CD4-positive, alpha-beta T cell treated with Interleukin-10 for 1 hour (primary cell): Measurements from ENCODE around the gene MTMR10.

Experiments used
- DNase-seq: peaks from one replicate; pipeline ENCODE4 v3.0.0-alpha.2; 2020

The MTMR10 gene

DNA sequence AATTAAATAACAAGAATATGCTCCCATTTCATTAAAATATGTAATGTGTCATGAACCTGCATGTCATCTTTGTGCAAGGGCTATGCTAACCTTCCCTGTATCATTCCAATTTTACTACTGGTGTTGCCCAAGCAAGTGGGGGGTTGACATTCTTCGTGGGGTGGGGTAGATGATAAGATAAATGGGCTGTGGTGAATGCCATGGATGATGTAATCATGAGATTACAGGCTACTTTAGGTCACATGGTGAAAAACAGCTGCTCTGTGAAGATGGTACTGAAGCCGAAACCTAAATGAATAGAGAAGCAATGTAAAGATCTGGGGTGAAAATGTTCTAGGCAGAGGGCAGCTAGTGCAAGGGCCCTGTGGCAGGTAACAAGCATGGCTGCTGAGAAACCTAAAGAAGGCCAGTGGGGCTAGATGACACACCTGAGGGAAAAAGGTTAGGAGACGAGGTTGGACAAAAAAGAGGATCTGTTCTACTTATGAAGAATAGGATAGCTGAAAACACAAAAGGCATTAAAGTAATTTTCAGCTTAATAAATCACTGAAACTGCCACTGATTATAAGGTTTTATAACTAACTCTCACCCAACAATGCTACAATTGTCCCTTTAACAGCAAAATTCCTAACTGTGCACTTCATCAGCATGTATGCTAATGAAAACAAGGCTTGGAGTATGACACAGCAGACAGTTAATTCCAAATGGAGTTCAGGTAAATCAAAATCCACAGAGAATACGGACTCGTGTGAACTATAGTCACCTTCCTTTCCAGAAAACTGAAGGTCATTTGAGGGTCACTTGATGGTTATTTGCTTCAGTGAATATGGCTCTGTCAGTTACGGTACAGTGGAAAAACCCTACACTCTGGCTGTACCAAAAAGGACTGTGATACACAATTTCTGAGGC lies 35.0 kb downstream of the MTMR10 start:
- no peak for DNase-seq

DNA sequence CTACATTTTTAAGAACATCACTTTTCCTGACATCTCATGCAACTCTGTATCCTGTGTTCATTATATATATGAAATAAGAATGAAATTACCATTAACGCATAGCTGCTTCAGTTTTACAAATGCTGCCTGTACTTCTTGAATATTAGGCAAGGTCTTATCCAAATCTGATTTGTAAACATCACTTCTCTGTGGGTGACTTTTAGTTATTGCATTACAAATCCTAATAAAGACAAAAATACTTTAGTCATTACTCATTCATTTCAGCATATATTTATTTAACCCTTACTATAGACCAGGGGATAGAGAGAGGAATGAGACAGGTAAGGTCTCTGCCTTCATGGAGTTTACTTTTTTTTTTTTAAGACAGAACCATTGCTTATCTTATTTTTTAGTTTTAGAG lies 36.8 kb downstream of the MTMR10 start:
- DNase-seq = no peak

DNA sequence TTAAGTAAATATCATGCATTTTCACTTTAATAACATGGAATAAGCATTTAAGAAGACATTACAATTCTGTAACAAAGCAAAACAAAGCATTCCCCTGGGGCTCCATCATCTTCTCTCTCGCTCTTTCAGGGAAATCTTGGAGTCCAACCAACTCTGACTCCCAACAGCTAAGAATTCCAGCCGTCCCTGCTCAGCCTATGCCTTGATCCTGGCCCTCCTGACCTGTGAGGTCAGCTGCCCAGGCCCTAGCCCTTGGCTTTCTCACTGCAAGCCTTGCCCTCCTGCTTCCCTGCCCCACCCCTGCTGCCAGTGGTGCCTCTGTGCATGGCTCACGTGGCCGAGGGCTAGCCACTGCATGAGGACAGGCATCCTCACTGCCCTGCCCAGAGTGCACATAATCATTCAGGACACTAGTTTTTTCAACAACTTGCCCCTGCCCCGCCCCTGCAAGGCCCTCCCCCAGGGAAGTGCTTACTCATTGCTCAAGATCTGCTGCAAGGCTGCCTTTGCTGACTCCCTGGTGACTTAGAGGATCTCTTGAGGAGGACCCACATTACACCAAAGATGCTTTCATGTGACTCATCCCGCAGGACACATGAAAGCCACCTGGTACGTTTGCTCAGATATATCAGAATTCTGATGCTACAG lies 37.6 kb downstream of the MTMR10 start:
- DNase-seq = no peak

DNA sequence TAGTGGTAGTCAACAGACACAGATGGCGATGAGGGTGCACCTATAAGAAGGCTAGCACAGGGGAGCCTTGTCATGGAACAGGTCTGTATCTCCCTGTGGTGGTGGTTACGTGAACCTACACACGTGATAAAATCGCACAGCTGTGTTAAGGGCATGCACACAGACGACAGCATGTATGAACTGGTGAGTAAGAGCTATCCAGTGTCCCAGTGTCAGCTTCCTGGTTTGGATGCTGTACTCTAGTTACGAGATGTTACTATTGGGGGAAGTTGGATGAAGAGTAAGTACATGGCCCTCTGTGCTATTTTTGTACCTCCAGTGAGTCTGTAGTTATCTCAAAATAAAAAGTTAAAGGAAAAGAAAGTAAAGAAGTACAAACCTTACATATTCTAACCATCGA lies 38.2 kb downstream of the MTMR10 start:
- DNase-seq = no peak

DNA sequence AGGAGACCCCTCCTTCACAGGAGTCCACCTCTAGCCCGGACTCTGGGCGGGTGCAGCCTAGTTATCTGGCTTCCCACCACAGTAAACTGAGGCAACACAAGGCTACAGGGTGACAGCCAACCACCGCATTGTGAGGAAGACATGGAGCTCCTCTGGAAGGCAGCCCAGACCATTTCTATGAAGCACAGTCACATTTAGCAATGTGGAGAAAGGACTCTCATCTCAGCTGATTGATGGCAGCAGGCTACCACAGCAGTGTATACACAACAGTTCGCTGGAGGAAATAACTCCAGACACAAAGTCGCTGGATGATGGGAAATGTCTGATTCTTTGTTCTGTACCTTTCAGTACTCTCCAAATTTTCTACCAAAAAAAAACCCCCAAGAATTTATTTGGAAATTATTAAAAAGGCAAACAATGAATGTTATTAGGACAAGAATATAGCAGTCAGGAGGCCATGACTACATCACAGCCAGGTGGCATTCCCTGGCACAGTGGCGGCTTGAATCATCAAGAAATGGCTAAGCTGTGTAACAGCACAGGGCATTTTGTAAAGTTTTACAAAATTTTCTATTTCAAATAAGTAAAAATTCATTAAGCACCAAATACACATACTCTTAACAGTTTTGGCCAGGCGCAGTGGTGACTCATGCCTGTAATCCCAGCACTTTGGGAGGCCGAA lies 47.6 kb downstream of the MTMR10 start:
- DNase-seq = no peak

DNA sequence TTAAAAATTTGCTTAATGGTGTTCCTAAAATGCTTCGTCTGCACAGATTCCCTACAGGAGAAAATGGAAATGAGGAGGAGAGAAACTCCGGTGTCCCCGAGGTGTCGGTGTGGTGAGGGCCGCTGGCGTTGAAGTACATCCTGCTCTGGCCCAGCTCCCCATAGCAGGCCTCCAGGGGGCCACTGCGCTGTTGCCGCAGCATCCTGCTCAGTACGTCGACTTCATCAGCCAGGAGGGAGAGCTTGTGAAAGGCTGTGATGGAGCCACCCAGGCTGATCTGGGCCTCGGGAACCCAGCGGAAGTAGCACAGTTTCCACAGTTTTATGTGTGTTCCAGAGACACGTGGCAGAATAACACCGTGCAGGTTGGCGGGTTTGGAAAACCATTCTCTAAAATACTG lies 49.9 kb downstream of the MTMR10 start:
- DNase-seq = no peak

DNA sequence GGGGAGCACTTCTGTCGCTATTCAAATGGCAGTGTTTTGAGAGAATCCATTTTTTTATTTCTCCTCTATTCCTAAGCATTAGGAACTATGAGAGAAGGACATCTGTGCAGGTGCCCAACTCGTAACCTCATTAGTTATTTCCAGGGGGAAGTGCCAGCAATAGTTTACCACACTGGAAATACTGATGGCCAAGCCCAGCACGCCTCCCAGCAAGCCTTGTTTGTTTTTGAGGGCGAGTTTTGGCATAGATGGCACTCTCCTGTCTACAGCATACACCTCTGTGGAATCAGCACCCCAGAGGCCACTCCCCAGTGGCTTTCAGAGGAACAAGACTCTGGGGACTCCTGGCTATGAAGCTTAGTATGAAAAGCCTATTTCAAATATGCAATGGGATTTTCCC lies 51.1 kb downstream of the MTMR10 start:
- no peak for DNase-seq

DNA sequence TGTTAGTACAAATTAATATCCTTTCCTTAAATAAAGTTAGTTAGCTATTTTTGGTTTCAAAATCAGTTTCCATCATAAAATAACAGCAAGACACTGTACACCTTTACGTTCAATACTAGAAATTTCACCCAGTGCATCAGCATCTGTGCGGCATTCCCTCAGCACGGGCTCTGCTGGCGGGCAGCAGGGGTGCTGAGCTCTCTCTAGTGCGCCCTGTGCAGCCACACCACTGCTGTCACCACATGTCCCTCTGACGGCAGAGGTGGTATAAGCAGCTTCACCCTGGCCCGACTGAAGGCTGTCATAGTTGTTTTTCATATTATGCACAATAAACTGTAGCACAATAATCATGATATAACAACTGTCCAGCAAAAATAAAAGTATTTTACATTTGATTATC lies 52.3 kb downstream of the MTMR10 start:
- DNase-seq = no peak

DNA sequence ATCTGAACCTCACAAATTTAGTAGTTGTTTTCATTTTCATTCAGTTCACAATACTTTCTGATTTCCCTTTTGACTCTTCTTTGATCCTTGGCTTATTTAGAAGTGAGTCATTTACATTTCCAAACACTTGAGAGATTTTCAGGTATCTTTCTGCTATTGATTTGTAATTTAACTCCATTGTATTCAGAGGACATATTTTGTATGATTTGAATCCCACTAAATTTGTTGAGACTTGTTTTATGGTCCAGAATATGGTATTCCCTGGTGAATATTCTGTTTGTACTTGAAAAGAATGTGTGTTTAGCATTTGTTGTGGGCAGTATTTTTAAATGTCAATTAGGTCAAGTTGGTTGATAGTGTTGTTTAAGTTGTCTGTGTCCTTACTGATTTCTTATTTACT lies 58.1 kb downstream of the MTMR10 start:
- no peak for DNase-seq

DNA sequence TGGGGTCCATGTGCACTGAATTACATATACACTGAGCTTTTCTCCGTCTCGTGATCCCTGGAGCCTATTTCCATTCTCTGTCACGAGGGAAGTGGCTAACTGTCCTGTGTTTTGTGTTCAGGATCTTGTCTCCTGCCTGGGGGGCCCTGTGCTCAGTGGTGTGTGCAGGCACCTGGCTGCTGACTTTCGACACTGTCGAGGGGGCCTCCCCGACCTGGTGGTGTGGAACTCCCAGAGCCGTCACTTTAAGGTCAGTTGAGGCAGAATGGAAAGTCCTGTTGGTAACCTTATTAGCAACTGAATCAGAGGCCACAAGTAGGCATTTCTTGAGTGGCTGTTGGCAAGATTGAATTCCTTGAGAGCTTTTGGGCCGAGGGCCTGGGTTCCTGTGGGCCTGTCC lies 61.0 kb downstream of the MTMR10 start:
- no peak for DNase-seq

DNA sequence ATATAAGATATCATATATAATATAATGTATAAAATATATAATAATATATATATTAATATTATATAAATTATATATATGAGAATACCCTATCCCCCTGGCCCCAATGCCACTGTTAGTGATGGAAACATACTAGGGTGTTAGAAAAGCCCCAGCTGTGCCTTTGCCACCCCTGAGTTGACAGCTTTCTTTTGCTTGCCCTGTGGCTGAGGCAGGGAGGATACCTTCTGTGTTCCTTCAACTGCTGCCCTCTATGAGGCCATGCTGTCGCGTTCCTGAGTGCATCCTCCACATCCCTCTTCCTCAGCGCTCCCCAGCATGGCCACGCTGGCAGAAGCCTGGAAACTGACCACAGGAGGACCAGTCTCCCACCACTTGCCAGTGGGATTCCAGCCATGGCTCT lies 61.4 kb downstream of the MTMR10 start:
- DNase-seq = no peak

DNA sequence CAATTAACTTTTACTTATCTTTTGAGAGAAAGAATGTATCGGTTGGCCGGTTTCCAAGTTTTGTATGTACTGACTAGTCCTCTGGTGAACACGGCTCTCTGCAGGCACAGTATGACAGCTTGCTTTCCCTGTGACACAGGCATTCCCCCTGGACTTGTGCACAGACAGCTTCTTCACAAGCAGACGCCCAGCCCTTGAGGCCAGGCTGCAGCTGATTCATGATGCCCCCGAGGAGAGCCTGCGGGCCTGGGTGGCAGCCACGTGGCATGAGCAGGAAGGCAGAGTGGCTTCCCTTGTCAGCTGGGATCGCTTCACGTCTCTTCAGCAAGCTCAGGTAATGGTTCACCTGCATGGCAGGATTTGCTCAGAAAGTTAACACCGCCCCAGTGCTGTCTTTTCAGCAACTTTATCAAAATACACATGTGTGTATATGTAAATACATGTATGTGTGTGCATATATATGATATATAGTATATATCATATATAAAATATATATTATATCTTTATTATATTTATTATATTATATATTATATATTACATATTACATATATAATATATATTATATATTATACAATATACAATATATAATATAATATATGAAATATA lies 62.3 kb downstream of the MTMR10 start:
- no peak for DNase-seq

DNA sequence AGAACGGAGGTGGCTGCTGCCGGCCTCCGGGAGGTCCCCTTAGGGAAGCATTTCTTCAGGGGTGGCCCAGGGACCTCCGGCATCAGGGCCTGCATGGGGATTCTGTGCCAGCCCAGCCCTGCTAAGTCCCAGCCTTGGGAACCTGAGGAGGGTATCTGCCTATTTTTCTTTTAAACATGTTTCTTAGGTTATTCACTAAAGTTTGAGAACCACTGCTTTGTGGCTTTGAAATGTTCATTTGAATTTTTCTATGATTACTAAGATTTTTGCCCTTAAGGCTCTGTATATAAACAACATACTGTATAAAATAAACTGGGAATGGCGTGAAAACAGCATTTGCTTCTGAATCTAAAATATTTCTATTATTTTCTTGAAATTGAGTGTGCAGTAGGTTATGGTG lies 63.4 kb downstream of the MTMR10 start:
- no peak for DNase-seq

DNA sequence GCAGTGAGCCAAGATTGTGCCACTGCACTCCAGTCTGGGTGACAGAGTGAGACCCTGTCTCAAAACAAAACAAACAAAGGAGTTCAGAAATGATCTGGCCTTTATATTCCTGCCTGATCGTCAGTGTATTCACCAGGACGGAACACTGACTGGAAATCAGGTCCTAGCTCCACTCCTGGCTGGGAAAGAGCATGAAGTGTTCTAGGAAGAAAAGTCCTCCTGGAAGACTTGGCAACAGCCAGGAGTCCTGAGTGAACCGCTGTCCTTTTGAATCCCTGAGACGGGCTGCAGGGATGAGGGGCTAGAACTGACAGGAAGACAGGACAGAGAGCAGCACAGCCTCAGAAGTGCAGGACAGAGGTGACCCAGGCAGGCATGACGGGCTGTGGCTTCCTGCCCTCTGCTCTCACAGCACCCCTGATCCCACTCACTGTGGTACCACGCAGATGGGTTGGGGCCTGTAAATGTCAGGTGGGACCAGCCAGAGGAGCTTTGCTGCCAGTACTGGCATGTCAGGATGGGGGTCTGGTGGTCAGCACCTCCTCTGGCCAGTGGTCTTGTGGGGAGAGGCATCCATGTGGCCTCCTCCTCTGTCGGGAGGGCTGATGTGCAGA lies 64.2 kb downstream of the MTMR10 start:
- no peak for DNase-seq

DNA sequence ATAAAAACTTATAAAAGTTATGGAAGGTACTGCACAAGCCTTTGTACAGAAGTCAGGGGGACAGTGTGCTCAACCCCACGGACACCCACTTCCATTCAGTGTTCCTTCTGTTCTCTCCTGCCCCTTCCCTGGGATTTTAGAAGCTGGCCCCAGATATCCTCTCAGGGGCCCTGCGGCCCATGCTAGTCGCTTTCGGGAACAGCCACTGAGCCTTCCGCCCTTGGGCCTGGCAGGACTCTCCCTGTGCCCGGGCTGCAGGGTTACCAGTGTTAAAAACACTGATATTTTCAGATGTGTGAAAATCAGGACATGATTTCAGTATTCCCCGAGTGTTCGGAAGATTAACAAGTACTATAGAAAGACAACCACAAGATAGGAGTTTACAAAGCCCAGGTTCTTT lies 65.3 kb downstream of the MTMR10 start:
- DNase-seq = no peak

DNA sequence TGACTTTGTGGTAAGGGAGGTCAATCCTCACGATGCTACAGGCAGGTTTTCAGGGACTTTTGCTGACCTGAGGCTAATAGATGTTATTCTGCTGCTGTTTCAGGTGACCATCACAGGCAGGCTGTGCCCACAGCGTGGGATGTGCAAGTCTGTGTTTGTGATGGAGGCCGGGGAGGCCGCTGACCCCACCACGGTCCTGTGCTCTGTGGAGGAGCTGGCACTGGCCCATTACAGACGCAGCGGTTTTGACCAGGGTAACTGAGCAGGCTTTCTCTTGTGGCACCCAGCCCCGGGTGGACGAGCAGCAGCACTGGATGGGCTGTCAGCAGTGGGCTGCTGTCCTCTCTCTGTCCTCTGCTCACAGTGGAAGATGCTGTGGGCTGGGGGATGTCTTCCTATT lies 65.7 kb downstream of the MTMR10 start:
- DNase-seq = no peak

DNA sequence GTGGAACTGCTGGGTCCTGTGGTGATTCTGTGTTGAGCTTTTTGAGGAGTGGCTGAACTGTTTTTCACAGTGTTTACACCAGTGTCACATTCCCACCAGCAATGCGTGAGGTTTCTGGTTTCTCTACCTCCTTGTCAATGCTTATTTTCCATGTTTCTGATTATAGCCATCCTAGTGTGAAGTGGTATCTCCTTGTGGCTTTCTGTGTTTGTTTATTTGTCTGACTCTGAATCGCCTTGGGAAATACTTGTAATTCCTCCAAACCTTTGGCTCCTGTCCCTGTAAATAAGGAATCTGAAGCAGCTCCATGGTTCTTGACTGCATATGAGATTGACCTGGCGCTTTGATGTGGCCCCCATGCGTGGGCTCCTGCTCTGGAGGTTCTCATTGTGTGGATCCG lies 67.1 kb downstream of the MTMR10 start:
- DNase-seq = no peak

DNA sequence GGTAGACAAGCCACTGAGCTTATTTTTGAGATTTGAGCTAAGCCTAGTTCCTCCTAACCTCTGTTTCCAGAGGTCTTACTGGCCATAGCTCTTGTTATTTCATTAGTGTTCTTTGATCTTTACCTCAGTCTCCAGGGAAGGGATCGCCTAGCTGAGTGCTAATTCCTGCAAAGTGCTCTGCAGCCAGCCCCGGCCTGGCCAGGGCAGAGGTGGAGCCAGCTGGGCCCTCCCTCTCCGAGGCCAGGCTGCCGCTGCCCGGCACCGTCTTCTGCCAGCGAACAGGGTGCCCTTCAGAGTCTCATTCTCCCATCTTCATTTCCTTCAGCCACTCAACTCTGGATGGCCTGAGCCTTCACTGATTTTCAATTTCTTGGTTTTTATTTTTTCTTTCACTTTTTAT lies 68.0 kb downstream of the MTMR10 start:
- no peak for DNase-seq

DNA sequence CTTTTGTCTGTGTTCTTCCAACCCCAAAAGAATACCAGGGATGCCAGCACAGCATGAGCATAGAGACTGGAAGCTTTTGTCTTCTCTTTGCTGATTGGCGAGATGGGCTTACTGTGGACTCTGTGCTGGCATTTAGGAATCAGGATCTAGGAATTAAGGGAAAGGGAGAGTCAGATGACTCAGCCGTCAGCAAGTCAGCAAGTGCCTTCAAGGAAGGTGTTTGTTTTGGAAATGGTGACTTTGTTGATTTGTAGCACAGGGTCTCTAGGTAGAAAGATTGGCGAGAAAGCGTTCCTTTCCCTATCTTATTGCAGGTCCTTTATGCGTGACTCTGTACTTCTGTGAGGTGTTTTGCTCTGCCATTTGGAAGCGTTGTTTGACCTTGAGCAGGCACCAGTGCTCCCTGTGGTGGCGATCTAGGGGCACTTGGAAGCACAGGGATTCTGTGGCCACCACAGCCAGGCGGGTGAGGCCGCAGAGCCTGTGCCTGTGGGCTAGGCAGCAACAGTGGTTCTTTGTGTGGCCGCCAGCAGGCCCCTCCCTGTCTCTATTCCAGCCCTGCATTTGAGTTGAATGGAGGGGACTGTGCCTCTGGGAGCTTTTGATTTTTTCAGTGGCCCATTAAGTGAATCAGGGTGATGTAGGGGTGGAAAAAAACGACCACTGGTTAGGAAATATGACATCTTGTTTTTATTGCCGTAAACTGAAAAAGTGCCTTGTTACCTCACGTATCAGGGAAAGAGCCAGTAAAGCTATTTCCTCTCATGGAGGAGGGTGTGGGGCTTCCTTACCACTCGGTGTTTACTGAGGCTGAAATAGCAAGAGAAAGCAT lies 68.7 kb downstream of the MTMR10 start:
- no peak for DNase-seq

DNA sequence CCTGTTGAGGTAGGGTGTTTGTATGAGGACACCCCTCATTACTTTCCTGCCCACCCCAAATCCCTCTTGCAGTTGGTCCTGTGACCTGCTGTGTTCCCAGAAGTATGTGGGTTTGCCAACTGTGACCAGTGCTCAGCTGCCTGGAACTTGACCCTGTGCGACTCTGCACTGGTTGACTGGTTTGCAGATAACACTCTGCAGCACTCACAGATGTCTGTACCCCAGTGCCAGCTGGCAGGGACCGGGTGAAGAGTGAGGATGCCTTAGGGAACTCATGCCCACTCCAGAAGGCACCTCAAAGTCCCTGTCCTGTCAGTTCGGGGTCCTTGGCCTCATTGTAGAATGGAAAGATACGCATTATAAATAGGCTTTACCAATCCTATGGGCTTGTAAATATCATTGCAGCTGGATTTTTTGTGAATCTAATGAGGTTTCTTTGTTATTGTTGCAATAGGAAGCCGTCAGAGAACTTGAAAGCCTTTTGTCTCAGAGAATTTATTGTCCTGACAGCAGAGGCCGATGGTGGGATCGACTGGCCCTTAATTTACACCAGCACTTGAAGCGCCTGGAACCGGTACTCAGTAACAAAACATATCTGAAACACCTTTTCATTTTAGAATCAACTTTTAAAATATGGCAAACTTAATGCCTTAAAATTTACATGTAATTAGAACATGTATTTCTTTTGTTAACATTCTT lies 69.5 kb downstream of the MTMR10 start:
- no peak for DNase-seq

DNA sequence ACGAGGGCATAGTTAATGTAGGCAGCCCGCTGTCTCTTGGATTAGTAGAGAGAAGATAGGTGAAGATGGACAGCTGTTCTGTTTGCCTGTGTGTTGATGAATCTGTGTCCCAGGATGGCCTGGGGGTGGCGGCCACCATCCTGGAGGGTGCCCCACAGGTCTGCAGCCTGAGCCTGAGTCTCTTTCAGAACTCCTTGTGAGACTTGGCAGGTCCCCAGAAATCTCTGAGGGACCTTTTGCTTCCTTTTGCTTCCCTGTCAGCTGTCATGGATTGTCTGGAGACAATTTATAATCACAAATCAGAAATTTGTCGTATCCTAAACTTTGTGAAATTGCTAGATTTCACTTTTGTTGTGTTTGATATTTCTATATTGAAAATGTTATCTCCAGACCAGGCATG lies 70.3 kb downstream of the MTMR10 start:
- no peak for DNase-seq
